ENCODE measurements around the gene GNG5. TPM values are rescaled to one million over a fixed set of nuclear protein-coding genes. Genes with fewer than 3 reads are reported as not detected.

The GNG5 gene
- total RNA-seq, 1 experiment from 2014 or later, result 108 TPM

GRCh38 chr1:84506002-84506728 is at the start of gene GNG5, which contains the start of gene SPATA1 (continued):
- TF ChIP-seq ZBTB43 (CRISPR knock-in tag; IDR thresholded peaks at IDR 0.05), result 0 out of 2 replicates have a peak, but pooled peaks have one; percentile 56
- no peak for TF ChIP-seq AR (CRISPR knock-in tag; IDR thresholded peaks at IDR 0.05)
- TF ChIP-seq ZMAT4 (CRISPR knock-in tag; IDR thresholded peaks at IDR 0.05), result no peak
- TF ChIP-seq ZNF512 (CRISPR knock-in tag; IDR thresholded peaks at IDR 0.05; ENCODE audit: borderline replicate concordance), result no peak
- no peak for TF ChIP-seq ZSCAN18 (CRISPR knock-in tag; IDR thresholded peaks at IDR 0.05)
- no peak for TF ChIP-seq ZNF219 (CRISPR knock-in tag; IDR thresholded peaks at IDR 0.05; ENCODE audit: borderline replicate concordance)
- no peak for TF ChIP-seq GTF2I (CRISPR knock-in tag; conservative IDR thresholded peaks at IDR 0.05)
- TF ChIP-seq ETV6 (CRISPR knock-in tag; IDR thresholded peaks at IDR 0.05), result no peak; the same call in 1 of the 2 replicates
- TF ChIP-seq ZNF138 (CRISPR knock-in tag; conservative IDR thresholded peaks at IDR 0.05), result no peak
- no peak for TF ChIP-seq ESRRA (CRISPR knock-in tag; IDR thresholded peaks at IDR 0.05; ENCODE audit: borderline replicate concordance)
- no peak for TF ChIP-seq MYBL2 (CRISPR knock-in tag; IDR thresholded peaks at IDR 0.05)
- TF ChIP-seq NR2C2 (CRISPR knock-in tag; IDR thresholded peaks at IDR 0.05), result no peak
- no peak for TF ChIP-seq SMAD3 (CRISPR knock-in tag; IDR thresholded peaks at IDR 0.05; ENCODE audit: borderline replicate concordance)
- TF ChIP-seq CREB1 (CRISPR knock-in tag; IDR thresholded peaks at IDR 0.05), result no peak
- TF ChIP-seq ERG (CRISPR knock-in tag; IDR thresholded peaks at IDR 0.05), result no peak
- TF ChIP-seq HMGA2 (CRISPR knock-in tag; IDR thresholded peaks at IDR 0.05), result no peak
- TF ChIP-seq USF1 (CRISPR knock-in tag; IDR thresholded peaks at IDR 0.05), result no peak
- peak; percentile 10; the same call in 1 of the 2 replicates for TF ChIP-seq MAX (CRISPR knock-in tag; IDR thresholded peaks at IDR 0.05)
- TF ChIP-seq PRRX2 (CRISPR knock-in tag; IDR thresholded peaks at IDR 0.05), result no peak
- no peak for TF ChIP-seq TCF7 (CRISPR knock-in tag; IDR thresholded peaks at IDR 0.05; ENCODE audit: low read depth)
- no peak for TF ChIP-seq KAT7 (CRISPR knock-in tag; IDR thresholded peaks at IDR 0.05; ENCODE audit: borderline replicate concordance)
- TF ChIP-seq AFF4 (CRISPR knock-in tag; IDR thresholded peaks at IDR 0.05; ENCODE audit: borderline replicate concordance), result no peak
- no peak for TF ChIP-seq JUN (CRISPR knock-in tag; IDR thresholded peaks at IDR 0.05)
- TF ChIP-seq RORB (CRISPR knock-in tag; IDR thresholded peaks at IDR 0.05), result no peak
- no peak for TF ChIP-seq CREM (CRISPR knock-in tag; IDR thresholded peaks at IDR 0.05)
- TF ChIP-seq FOXP1 (CRISPR knock-in tag; IDR thresholded peaks at IDR 0.05; ENCODE audit: borderline replicate concordance), result peak; percentile 53
